ENCODE data around the gene ADI1.

- TF ChIP-seq CTCF (IDR thresholded peaks at IDR 0.05) (no peak), POLR2AphosphoS5 (IDR thresholded peaks at IDR 0.05) (no peak), POLR2A (IDR thresholded peaks at IDR 0.05) (no peak)
Observed at GRCh38 chr2:3535467-3535793, 16.1 kb upstream of the ADI1 start.
